Caco-2 (cell line): ENCODE measurements around the gene EIF4G1. TPM values are rescaled to one million over a fixed set of nuclear protein-coding genes. Genes with fewer than 3 reads are reported as not detected.

Source experiments
- BruUV-seq: library from RNA; stranded (reverse); fragments of 400-500 nt; replicated peaks from 2 replicates; lab custom pipeline; 2021; lab: Mats Ljungman, UMichigan
- CTCF ChIA-PET: fragments of 300-600 bp; sonication (Branson Sonifier 250); formaldehyde crosslinking; loops from one replicate; lab custom pipeline; 2022; ENCODE audit warnings: antibody characterized with exemption; lab: Charles Lee
- POLR2A ChIA-PET: fragments of 300-600 bp; sonication (Branson Sonifier 250); formaldehyde crosslinking; loops from one replicate; lab custom pipeline; 2022; ENCODE audit warnings: antibody characterized with exemption; lab: Charles Lee
- DNase-seq, 2 experiments: peaks; one replicate each; pipeline versions ENCODE4 v3.0.0 to v3.0.0-alpha.2; 2020 to 2022
- H3K27me3 ChIP-seq: replicated peaks from 2 replicates; pipeline ENCODE4 v1.6.0; 2011; ENCODE audit warnings: low read length; ENCODE audit not compliant: control insufficient read depth, insufficient read depth
- H3K36me3 ChIP-seq: 2 replicates; pipeline ENCODE4 v1.5.1; 2011; ENCODE audit warnings: low read length; ENCODE audit not compliant: control insufficient read depth, insufficient read depth
- H3K4me1 ChIP-seq: fragments of 250-450 bp; sonication (Bioruptor Pico); 2 replicates; pipeline ENCODE4 v1.5.1; 2020; ENCODE audit warnings: mild to moderate bottlenecking
- H3K4me3 ChIP-seq: 2 replicates; pipeline ENCODE4 v1.5.1; 2011; ENCODE audit warnings: low read depth, mild to moderate bottlenecking, control low read depth, low read length
- H3K9me3 ChIP-seq: fragments of 250-450 bp; sonication (Bioruptor Pico); 2 replicates; pipeline ENCODE4 v1.5.1; 2020; ENCODE audit warnings: mild to moderate bottlenecking, moderate library complexity
- H3K27ac Mint-ChIP-seq: one replicate; pipeline ENCODE4 v1.8.0; 2022; ENCODE audit warnings: mixed read lengths; ENCODE audit not compliant: unreplicated experiment
- H3K27me3 Mint-ChIP-seq: one replicate; pipeline ENCODE4 v1.8.0; 2022; ENCODE audit warnings: mixed read lengths; ENCODE audit not compliant: insufficient read depth, unreplicated experiment
- H3K36me3 Mint-ChIP-seq: one replicate; pipeline ENCODE4 v1.8.0; 2022; ENCODE audit warnings: mild to moderate bottlenecking, mixed read lengths; ENCODE audit not compliant: insufficient read depth, unreplicated experiment
- H3K4me1 Mint-ChIP-seq: one replicate; pipeline ENCODE4 v1.8.0; 2022; ENCODE audit warnings: low read depth, mixed read lengths; ENCODE audit not compliant: unreplicated experiment
- H3K4me3 Mint-ChIP-seq: one replicate; pipeline ENCODE4 v1.8.0; 2022; ENCODE audit warnings: mild to moderate bottlenecking, moderate library complexity, mixed read lengths; ENCODE audit not compliant: unreplicated experiment
- H3K9me3 Mint-ChIP-seq: one replicate; pipeline ENCODE4 v1.8.0; 2022; ENCODE audit warnings: mixed read lengths; ENCODE audit not compliant: unreplicated experiment
- intact Hi-C: fragments of 100-400 bp; cut with micrococcal nuclease; formaldehyde crosslinking; loops from one replicate; pipeline ENCODE4 v1.10.0; 2022; ENCODE audit not compliant: unreplicated experiment
- total RNA-seq: library from RNA; stranded (reverse); gene quantifications from 2 replicates; pipeline ENCODE4 v1.2.3, GENCODE V29; 2022
- TF ChIP-seq, protein P1 (sequence below), 2 experiments: fragments of 200-600 bp in 1 of 2; IDR thresholded peaks; 1 replicate in 1 of 2; 2 replicates in 1 of 2; pipeline versions ENCODE4 v1.5.1 to v1.8.0; 2011 to 2022; ENCODE audit warnings: antibody characterized with exemption in 1 of 2, control low read depth in 1 of 2, inconsistent platforms in 1 of 2, low read depth in 1 of 2, low read length in 1 of 2, mild to moderate bottlenecking in 1 of 2, moderate library complexity in 1 of 2; ENCODE audit not compliant: insufficient read depth in 1 of 2, severe bottlenecking in 1 of 2, unreplicated experiment in 1 of 2

Gene EIF4G1
- total RNA-seq, 1 experiment from 2014 or later, result 423 TPM

DNA sequence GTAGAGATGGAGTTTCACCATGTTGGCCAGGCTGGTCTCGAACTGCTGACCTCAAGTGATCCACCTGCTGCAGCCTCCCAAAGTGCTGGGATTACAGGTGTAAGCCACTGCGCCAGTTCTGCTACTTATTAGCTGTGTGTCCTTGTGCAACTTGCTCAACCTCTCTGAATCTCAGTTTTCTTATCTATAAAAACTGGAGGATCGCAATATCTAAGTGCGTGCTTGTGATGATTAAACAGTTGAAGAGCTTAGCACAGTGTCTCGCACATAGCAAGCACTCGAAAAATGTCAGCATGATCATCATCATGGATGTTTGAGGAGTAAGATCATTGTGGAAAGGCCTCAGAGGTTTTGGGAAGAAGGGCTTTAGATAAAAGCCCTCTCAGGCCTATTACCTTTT is 36.2 kb downstream of the EIF4G1 start:
- Mint-ChIP-seq H3K27me3 (no peaks in the 10 kb centered on the region), H3K36me3 (peaks cover 31% of the 10 kb centered on the region), H3K4me3 (no peak overlapping the region), H3K4me1 (peaks cover 4% of the 10 kb centered on the region), H3K9me3 (no peaks in the 10 kb centered on the region), H3K27ac (no peak overlapping the region)
- H3K4me1 ChIP-seq, result no peaks in the 10 kb centered on the region
- CTCF ChIA-PET, result interaction anchor here (1.6 kb wide), 1 partner anchor 11 kb away, joined by 5 read pairs; the partner anchor contains the start of genes CLCN2 and POLR2H
- POLR2A ChIA-PET, result interaction anchor here (1.4 kb wide), 1 partner anchor 12 kb away, joined by 7 read pairs; no protein-coding TSS in a partner anchor
- no peak for DNase-seq
- intact Hi-C loops, result no loop called here
- no peaks in the 10 kb centered on the region for H3K9me3 ChIP-seq
- H3K36me3 ChIP-seq, result peaks cover 1% of the 10 kb centered on the region; the same call in 1 of the 2 replicates
- TF ChIP-seq, protein P1, sequence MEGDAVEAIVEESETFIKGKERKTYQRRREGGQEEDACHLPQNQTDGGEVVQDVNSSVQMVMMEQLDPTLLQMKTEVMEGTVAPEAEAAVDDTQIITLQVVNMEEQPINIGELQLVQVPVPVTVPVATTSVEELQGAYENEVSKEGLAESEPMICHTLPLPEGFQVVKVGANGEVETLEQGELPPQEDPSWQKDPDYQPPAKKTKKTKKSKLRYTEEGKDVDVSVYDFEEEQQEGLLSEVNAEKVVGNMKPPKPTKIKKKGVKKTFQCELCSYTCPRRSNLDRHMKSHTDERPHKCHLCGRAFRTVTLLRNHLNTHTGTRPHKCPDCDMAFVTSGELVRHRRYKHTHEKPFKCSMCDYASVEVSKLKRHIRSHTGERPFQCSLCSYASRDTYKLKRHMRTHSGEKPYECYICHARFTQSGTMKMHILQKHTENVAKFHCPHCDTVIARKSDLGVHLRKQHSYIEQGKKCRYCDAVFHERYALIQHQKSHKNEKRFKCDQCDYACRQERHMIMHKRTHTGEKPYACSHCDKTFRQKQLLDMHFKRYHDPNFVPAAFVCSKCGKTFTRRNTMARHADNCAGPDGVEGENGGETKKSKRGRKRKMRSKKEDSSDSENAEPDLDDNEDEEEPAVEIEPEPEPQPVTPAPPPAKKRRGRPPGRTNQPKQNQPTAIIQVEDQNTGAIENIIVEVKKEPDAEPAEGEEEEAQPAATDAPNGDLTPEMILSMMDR (IDR thresholded peaks at IDR 0.05; ENCODE audit: insufficient read depth in 1 of 2, low read depth in 1 of 2, low read length in 1 of 2, severe bottlenecking in 1 of 2, unreplicated experiment in 1 of 2), result no peak
- BruUV-seq, result no TSS peak
- H3K4me3 ChIP-seq, result no peak overlapping the region
- no peaks in the 10 kb centered on the region for H3K27me3 ChIP-seq

DNA sequence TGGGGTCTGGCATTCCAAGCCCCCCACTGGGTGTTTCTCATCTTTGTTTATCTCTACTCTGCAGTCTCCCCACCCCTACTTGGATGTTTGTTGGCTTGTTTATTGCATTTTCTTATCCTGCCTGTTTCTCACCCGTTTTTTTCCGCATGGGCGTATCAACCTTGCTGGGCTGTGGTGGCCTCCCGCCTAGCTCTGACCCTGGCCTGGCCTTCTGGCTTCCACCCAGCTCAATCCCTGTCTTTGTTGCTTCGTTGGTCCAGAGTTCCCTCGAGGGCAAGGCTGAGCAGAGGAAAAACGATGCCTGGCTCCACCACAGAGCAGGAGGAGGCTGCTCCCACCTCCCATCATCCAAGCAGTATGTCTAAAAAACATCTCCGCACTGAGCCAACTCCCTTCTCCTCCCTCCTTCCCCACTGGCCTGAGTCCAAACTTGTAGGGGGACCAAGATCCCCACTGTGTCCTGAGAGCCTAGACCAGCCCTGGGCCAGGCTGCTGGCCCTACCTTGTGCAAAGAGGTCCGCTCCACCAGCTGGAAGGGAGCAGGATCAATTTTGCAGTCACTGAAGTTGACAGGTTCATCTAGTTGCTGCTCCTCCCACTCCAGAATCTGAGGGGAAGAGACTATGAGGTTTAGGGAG is 37.2 kb downstream of the EIF4G1 start:
- Histone ChIP-seq H3K36me3 (peaks cover 1% of the 10 kb centered on the region; the same call in 1 of the 2 replicates), H3K4me3 (no peak overlapping the region), H3K4me1 (no peaks in the 10 kb centered on the region), H3K9me3 (no peaks in the 10 kb centered on the region), H3K27me3 (no peaks in the 10 kb centered on the region)
- Mint-ChIP-seq H3K27me3 (no peaks in the 10 kb centered on the region), H3K9me3 (no peaks in the 10 kb centered on the region), H3K4me3 (no peak overlapping the region), H3K36me3 (peaks cover 26% of the 10 kb centered on the region), H3K4me1 (no peaks in the 10 kb centered on the region), H3K27ac (no peak overlapping the region)
- ChIA-PET POLR2A (interaction anchor here (0.6 to 1.4 kb wide), 2 partner anchors 11 to 15 kb away, joined by 5 to 7 read pairs; no protein-coding TSS in a partner anchor), CTCF (interaction anchor here (1.6 kb wide), 1 partner anchor 10 kb away, joined by 5 read pairs; the partner anchor contains the start of genes CLCN2 and POLR2H)
- TF ChIP-seq, protein P1 (IDR thresholded peaks at IDR 0.05; ENCODE audit: insufficient read depth in 1 of 2, low read depth in 1 of 2, low read length in 1 of 2, severe bottlenecking in 1 of 2, unreplicated experiment in 1 of 2), result no peak
- DNase-seq, result no peak
- intact Hi-C loops, result no loop called here
- BruUV-seq, result no TSS peak

DNA sequence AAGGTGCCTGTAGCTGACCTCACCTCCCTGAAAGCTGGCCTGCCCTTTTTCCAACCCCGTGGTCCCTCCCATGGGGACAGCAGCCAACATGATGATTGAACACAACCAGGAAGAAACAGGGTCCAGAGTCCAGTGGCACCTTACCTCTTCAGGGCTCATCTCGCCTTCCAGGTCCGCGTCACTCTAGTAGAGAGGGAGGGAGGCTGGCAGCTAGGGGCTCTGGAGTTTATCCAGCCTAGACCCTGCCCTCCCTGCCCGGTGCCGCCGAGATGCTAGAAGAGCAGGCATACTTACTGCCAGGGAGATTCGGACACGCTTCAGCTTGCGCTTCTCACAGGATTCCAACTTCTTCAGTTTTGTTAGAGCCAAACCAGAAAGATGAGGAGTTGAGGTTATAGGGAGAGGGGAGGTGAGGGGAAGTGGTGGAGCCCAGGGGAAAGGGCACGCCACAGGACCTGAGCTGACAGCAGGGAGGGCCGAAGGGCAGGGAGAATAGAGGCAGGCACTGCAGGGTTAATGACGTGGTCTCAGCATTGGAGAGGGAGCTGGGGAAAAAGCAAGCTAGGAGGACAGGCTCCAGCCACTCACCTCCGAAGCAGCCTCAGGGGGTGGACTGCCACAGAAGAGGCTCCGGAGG is 37.9 kb downstream of the EIF4G1 start:
- H3K27me3 Mint-ChIP-seq, result no peaks in the 10 kb centered on the region
- intact Hi-C loops, result no loop called here
- TF ChIP-seq, protein P1 (IDR thresholded peaks at IDR 0.05; ENCODE audit: insufficient read depth in 1 of 2, low read depth in 1 of 2, low read length in 1 of 2, severe bottlenecking in 1 of 2, unreplicated experiment in 1 of 2), result no peak
- H3K9me3 ChIP-seq, result no peaks in the 10 kb centered on the region
- H3K4me3 ChIP-seq, result no peak overlapping the region
- ChIA-PET CTCF (interaction anchor here (1.6 kb wide), 1 partner anchor 10 kb away, joined by 5 read pairs; the partner anchor contains the start of genes CLCN2 and POLR2H), POLR2A (no interaction called here)
- no peaks in the 10 kb centered on the region for H3K4me1 ChIP-seq
- H3K36me3 Mint-ChIP-seq, result peaks cover 26% of the 10 kb centered on the region
- no peaks in the 10 kb centered on the region for H3K27me3 ChIP-seq
- H3K4me1 Mint-ChIP-seq, result no peaks in the 10 kb centered on the region
- H3K4me3 Mint-ChIP-seq, result no peak overlapping the region
- H3K9me3 Mint-ChIP-seq, result no peaks in the 10 kb centered on the region
- H3K36me3 ChIP-seq, result peaks cover 1% of the 10 kb centered on the region; the same call in 1 of the 2 replicates
- BruUV-seq, result no TSS peak
- no peak for DNase-seq
- H3K27ac Mint-ChIP-seq, result no peak overlapping the region
